ENCODE results near the gene ARPC1A. TPM values are rescaled to one million over a fixed set of nuclear protein-coding genes. Genes with fewer than 3 reads are reported as not detected.

ARPC1A gene
- total and polyA plus RNA-seq, 2 of the 8 experiments (the other 6 are each of a cell fraction or from before 2014, with no cell fraction given): 123 to 155 TPM

GRCh38 chr7:99305473-99306260 is 20.0 kb upstream of the ARPC1A start (continued):
- TF ChIP-seq SP4 (IDR thresholded peaks at IDR 0.05; ENCODE audit: low read length) (no peak), CBX5 (IDR thresholded peaks at IDR 0.05; ENCODE audit: low read depth, low read length) (no peak), MAX (IDR thresholded peaks at IDR 0.05) (no peak)
